Pancreas (tissue), 10 donors: ENCODE data around the gene UBA3. TPM values are rescaled to one million over a fixed set of nuclear protein-coding genes. Genes with fewer than 3 reads are reported as not detected.

ENCODE experiments used
- ATAC-seq, 4 donors: fragments of 200-7000 bp; cut with Tn5 transposase; one replicate each; pipeline versions ENCODE4 v1.8.0 to v1.9.1; 2020; ENCODE audit warnings: mild to moderate bottlenecking in 4 of 4, moderate library complexity in 4 of 4
- DNase-seq, 6 donors: peaks; one replicate each; pipeline ENCODE4 v3.0.0-alpha.2; 2020
- FAIRE-seq: peaks from 2 replicates; lab custom pipeline; 2012; peaks lifted over from hg19 to GRCh38; lab: Jason Lieb, UNC
- H3K27ac ChIP-seq, 4 donors: fragments of 200-600 bp; sonication (generic); 1 replicate in 3 of 4; 2 replicates in 1 of 4; pipeline versions ENCODE4 v1.5.0 to v1.8.0; 2020
- H3K27me3 ChIP-seq, 4 donors: fragments of 200-600 bp; one replicate each; pipeline ENCODE4 v1.8.0; 2021
- H3K36me3 ChIP-seq, 3 donors: fragments of 200-600 bp; sonication (generic) in 1 of 3; one replicate each; pipeline versions ENCODE4 v1.5.0 to v1.8.0; 2020 to 2021
- H3K4me1 ChIP-seq, 3 donors: fragments of 200-600 bp; one replicate each; pipeline ENCODE4 v1.8.0; 2021
- H3K4me3 ChIP-seq, 4 donors: fragments of 200-600 bp; sonication (generic) in 2 of 4; one replicate each; pipeline versions ENCODE4 v1.5.0 to v1.8.0; 2020 to 2021
- H3K9me3 ChIP-seq, 4 donors: fragments of 200-600 bp; one replicate each; pipeline ENCODE4 v1.8.0; 2021
- WGBS, 2 donors: extraction: QIAGEN DNeasy Blood & Tissue Kit; methylation state at CpG; one replicate each; pipeline ENCODE4 v1.1.7; 2013; 5-methylcytosine and 5-hydroxymethylcytosine counted together
- intact Hi-C, 3 donors: fragments of 100-400 bp; cut with DNase I; formaldehyde crosslinking; loops; one replicate each; pipeline versions ENCODE4 v1.11.1 to v1.14.2; 2022
- polyA plus RNA-seq, 2 donors: library from polyadenylated mRNA; stranded (reverse); fragments of 200-250 nt; gene quantifications; one replicate each; pipeline ENCODE4 v1.2.3, GENCODE V29; 2013
- total RNA-seq, 6 donors: library from RNA; stranded (reverse); fragmentation: NEBNext Ultra II Directional in 4 of 6; extraction: Animal tissue kit (Norgen Biotek cat#: 25700) in 4 of 6; gene quantifications; one replicate each; pipeline versions ENCODE4 v1.2.1 to v1.2.4, GENCODE V29; 2021 to 2023
- TF ChIP-seq, protein P1 (sequence below), 4 donors: fragments of 200-600 bp; sonication (generic) in 3 of 4; IDR thresholded peaks; one replicate each; pipeline versions ENCODE4 v1.5.0 to v1.8.0; 2021; ENCODE audit warnings: antibody characterized with exemption in 4 of 4
- donor health status: healthy with polysubstance abuse.
- donor health status: DM: no; HTN: no; CAD: no; lungs with moderate emphysema.
- donor health status: DM: no; HTN: no; CAD: no.
- donor health status: control.
- donor health status: control.
- donor health status: Bipolar disorder and iron deficiency.
- donor health status: DM: yes; HTN: yes; CAD: no.
- donor health status: DM: no; HTN: no; CAD: no.
- donor health status: DM: no; HTN: no; CAD: no.
- donor health status: DM: yes; HTN: yes; CAD: no.

The UBA3 gene
- total and polyA plus RNA-seq, 8 donors: 11.7 to 32.9 (median 17.1) TPM

DNA sequence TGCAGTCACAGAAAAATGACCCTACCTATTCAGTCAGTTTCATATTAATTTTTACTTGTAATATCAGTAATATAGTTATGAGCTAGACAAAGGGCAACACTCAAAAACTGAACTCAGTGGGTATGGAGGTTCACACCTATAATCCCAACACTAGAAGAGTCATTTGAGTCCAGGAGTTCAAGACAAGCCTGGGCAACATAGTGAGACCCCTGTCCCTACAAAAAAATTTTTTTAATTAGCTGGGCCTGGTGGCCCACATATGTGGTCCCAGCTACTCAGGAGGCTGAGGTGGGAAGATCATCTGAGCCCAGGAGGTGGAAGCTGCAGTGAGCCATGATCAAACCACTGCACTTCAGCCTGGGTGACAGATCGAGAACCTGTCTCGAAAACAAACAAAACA, 31.2 kb downstream of the UBA3 start:
- intact Hi-C loops: no loop called here
- FAIRE-seq: no peak

DNA sequence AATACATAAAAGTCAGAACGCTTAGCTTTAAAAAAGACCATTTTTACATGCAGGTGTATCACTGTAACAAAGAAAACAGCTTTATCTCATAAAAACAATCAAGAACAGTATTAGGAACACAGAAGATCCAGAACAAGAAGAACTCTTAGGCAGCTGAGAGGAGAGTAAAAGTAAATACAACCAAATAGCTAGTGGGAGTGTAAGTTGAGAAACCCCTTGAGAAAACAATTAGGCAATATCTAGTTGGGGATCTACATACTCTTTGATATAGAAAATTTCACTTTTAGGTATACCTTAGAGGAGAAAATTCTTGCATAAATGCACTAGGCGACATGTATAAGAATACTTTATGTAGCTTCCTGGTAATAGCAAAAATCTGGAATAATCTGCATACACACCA, 35.6 kb downstream of the UBA3 start:
- TF ChIP-seq, protein P1, sequence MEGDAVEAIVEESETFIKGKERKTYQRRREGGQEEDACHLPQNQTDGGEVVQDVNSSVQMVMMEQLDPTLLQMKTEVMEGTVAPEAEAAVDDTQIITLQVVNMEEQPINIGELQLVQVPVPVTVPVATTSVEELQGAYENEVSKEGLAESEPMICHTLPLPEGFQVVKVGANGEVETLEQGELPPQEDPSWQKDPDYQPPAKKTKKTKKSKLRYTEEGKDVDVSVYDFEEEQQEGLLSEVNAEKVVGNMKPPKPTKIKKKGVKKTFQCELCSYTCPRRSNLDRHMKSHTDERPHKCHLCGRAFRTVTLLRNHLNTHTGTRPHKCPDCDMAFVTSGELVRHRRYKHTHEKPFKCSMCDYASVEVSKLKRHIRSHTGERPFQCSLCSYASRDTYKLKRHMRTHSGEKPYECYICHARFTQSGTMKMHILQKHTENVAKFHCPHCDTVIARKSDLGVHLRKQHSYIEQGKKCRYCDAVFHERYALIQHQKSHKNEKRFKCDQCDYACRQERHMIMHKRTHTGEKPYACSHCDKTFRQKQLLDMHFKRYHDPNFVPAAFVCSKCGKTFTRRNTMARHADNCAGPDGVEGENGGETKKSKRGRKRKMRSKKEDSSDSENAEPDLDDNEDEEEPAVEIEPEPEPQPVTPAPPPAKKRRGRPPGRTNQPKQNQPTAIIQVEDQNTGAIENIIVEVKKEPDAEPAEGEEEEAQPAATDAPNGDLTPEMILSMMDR (IDR thresholded peaks at IDR 0.05): no peak
- Histone ChIP-seq H3K4me1 (peaks cover 5 to 19% (median 13%) of the 10 kb centered on the region in 3 donors), H3K4me3 (no peak overlapping the region), H3K36me3 (peaks cover 0 to 57% (median 20%) of the 10 kb centered on the region in 3 donors), H3K27me3 (no peaks in the 10 kb centered on the region), H3K27ac (no peak overlapping the region), H3K9me3 (no peaks in the 10 kb centered on the region)
- no peak for DNase-seq
- intact Hi-C loops: no loop called here
- no peak for FAIRE-seq
- 88 to 95% methylated on average over 2 of the region's 2 CpGs for WGBS, 2 donors
- ATAC-seq: no peak

More for the DNA sequence above, 31.2 kb downstream of the UBA3 start:
- DNase-seq: no peak
- peaks cover 0 to 22% (median 13%) of the 10 kb centered on the region in 3 donors for H3K36me3 ChIP-seq
- peaks cover 18 to 28% (median 19%) of the 10 kb centered on the region in 3 donors for H3K4me1 ChIP-seq
- no peaks in the 10 kb centered on the region for H3K9me3 ChIP-seq
- no peak overlapping the region for H3K27ac ChIP-seq
- TF ChIP-seq, protein P1 (IDR thresholded peaks at IDR 0.05): no peak
- 38 to 53% methylated on average over 2 of the region's 2 CpGs for WGBS, 2 donors
- ATAC-seq: no peak
- H3K27me3 ChIP-seq: no peaks in the 10 kb centered on the region
- H3K4me3 ChIP-seq: no peak overlapping the region

DNA sequence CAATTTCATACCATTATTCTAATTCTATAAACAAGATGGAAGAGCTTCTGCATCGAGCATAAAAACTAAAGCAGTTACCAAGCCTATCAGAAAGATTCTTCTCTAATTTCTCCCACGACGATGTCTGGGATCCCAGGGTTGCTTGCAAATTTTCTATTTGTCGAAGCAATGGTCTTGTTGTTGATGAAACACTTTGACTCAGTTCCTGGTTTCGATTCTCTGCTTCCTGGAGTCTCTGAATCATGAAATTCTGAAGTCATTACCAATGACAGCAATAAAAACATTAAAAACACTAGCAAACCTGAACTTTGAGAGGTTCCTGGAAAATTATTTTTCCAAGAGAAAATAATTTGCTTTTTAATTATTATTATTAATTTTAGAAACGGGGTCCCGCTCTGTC, 46.7 kb downstream of the UBA3 start:
- FAIRE-seq: no peak
- no peak overlapping the region for H3K4me3 ChIP-seq

DNA sequence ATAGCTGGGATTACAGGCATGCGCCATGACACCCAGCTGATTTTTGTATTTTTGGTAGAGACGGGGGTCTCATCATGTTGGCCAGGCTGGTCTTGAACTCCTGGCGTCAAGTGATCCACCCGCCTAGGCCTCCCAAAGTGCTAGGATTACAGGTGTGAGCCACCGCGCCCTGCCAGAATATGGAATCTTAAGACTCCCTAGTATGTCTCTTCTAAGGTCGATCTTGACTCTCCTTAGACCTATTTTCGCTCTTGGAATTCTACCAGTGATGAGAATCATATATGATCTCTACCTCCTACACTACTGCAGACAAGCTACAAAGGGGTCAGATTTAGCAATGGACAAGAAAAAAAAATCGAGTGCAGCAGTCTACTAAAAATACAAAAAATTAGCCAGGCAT, 47.4 kb downstream of the UBA3 start:
- DNase-seq (no peak), FAIRE-seq (no peak), ATAC-seq (no peak)
- Histone ChIP-seq H3K9me3 (no peaks in the 10 kb centered on the region), H3K27ac (no peak overlapping the region), H3K4me3 (no peak overlapping the region), H3K27me3 (no peaks in the 10 kb centered on the region), H3K36me3 (peaks cover 8 to 90% (median 21%) of the 10 kb centered on the region in 3 donors), H3K4me1 (no peaks in the 10 kb centered on the region)
- TF ChIP-seq, protein P1 (IDR thresholded peaks at IDR 0.05): no peak
- intact Hi-C loops: no loop called here
- 92 to 94% methylated on average over 9 of the region's 9 CpGs for WGBS, 2 donors

More for the DNA sequence above, 46.7 kb downstream of the UBA3 start:
- H3K9me3 ChIP-seq: no peaks in the 10 kb centered on the region
- ATAC-seq (no peak), DNase-seq (no peak)
- H3K27me3 ChIP-seq: no peaks in the 10 kb centered on the region
- TF ChIP-seq, protein P1 (IDR thresholded peaks at IDR 0.05): no peak
- peaks cover 8 to 92% (median 21%) of the 10 kb centered on the region in 3 donors for H3K36me3 ChIP-seq
- 89 to 91% methylated on average over 7 of the region's 7 CpGs for WGBS, 2 donors
- no peaks in the 10 kb centered on the region for H3K4me1 ChIP-seq
- intact Hi-C loops: no loop called here
- H3K27ac ChIP-seq: peak overlapping the region in 1 of 4 donors; percentile 17

DNA sequence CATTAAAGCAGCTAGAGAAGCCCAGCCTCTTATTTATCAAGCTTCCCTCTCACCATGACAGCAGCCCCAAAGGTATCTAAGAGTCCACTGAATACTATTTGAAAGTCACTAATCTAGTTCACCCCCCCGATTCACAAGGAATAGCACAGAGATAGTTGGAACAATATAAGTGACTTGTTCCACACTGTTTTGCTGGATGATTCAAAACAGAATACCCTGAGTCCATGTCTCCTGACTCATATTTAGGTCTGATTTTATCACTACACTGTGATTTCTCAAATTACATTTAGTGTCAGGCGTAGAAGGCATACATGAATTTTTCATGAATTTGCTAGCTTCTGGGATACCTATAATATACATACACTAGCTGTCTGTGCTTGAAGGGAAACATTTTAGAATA, 48.0 kb downstream of the UBA3 start:
- intact Hi-C loops: no loop called here
- no peak for FAIRE-seq
- no peaks in the 10 kb centered on the region for H3K27me3 ChIP-seq
- no peak overlapping the region for H3K27ac ChIP-seq
- no peaks in the 10 kb centered on the region for H3K9me3 ChIP-seq
- TF ChIP-seq, protein P1 (IDR thresholded peaks at IDR 0.05): no peak
- H3K4me3 ChIP-seq: no peak overlapping the region
- peaks cover 8 to 87% (median 21%) of the 10 kb centered on the region in 3 donors for H3K36me3 ChIP-seq
- no peak for ATAC-seq
- 87 to 88% methylated on average over 2 of the region's 2 CpGs for WGBS, 2 donors
- no peak for DNase-seq
- no peaks in the 10 kb centered on the region for H3K4me1 ChIP-seq
